ENCODE data around the gene CRPPA.
A peak's percentile ranks its signal among the peaks of the same experiment; 100 is the strongest.

CRPPA gene

DNA sequence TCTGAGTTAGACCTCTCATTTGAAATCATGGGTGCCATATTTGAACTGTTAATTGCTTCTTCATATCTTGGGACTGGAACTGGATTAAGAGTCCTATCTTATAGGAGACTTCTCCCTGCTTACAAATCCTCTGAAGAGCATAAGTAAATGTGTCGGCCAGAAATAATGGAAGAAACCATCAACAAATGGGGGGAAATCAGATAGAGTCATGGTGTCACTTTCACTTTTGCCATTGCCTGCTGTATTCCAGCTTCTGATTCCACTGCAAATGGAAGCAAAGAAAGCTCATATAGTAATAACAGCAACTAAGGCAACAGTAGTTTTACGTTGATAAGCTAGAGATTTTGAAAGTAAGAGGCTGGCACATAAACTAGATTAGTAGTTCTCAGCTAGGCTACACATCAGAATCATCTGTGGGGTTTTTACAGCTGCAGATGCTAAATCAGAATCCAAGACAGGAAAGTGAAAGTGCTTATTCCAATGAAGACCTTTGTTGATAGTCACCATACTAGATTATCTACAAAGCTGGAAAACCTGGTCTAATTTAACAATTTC, 12.3 kb upstream of the CRPPA start:
- H3K9me3 Mint-ChIP-seq (ENCODE audit: low read depth), result no peaks in the 10 kb centered on the region
- H3K36me3 Mint-ChIP-seq, result no peaks in the 10 kb centered on the region
- no peaks in the 10 kb centered on the region for H3K4me1 Mint-ChIP-seq (ENCODE audit: low read depth)
- no peak overlapping the region for H3K27ac Mint-ChIP-seq
- H3K27me3 Mint-ChIP-seq, result peaks cover 3% of the 10 kb centered on the region
- no peak overlapping the region for H3K4me3 Mint-ChIP-seq

DNA sequence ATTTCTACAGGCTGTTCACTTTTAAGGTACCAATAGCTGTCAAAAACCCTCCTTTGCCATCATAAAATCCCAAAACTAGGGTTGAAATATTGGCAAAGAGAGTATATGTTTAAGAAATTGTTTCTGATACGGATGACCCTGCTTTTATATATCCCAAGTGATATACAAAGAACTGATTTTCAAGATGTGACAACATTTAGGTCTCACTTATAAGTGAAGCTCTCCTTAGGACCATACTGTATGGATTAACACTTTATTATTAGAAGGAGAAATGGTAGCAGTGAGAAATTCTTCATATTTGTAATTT, 11.0 kb upstream of the CRPPA start:
- Mint-ChIP-seq H3K4me1 (ENCODE audit: low read depth) (no peaks in the 10 kb centered on the region), H3K9me3 (ENCODE audit: low read depth) (no peaks in the 10 kb centered on the region), H3K36me3 (no peaks in the 10 kb centered on the region), H3K27me3 (peaks cover 3% of the 10 kb centered on the region), H3K4me3 (no peak overlapping the region), H3K27ac (no peak overlapping the region)

DNA sequence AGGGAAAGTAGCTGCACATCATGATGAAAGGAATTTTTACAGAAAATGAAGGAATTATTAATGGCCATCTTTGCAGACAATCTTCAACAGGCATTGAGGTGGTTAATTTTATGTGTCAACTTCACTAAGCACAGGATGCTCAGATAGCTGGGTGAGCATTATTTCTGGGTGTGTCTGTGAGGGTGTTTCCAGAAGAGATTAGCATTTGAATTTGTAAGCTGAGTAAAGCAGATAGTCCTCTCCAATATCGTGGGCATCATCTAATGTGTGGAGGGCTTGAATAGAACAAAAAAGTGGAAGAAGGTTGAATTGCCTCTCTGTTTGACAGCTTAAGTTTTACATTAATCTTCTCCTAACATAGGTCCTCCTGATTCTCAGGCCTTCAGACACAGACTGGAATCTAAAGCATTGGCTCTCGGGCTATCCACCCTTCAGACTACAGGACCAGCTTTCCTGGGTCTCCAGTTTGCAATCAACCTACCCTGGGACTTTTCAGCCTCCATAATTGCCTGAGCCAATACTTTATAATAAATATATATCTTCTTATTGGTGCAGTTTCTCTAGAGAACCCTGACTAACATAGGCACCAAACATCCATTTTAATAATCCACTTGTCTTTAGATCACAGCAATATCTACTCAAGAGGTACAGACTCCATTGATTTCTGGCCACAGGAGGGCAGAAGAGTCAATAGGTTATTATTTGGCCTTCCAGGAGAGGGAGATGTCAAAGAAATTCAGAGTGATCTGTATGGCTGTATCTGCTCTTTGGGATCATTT, 10.5 kb upstream of the CRPPA start:
- Mint-ChIP-seq H3K36me3 (no peaks in the 10 kb centered on the region), H3K9me3 (ENCODE audit: low read depth) (no peaks in the 10 kb centered on the region), H3K27ac (no peak overlapping the region), H3K27me3 (peaks cover 3% of the 10 kb centered on the region), H3K4me3 (no peak overlapping the region), H3K4me1 (ENCODE audit: low read depth) (no peaks in the 10 kb centered on the region)

DNA sequence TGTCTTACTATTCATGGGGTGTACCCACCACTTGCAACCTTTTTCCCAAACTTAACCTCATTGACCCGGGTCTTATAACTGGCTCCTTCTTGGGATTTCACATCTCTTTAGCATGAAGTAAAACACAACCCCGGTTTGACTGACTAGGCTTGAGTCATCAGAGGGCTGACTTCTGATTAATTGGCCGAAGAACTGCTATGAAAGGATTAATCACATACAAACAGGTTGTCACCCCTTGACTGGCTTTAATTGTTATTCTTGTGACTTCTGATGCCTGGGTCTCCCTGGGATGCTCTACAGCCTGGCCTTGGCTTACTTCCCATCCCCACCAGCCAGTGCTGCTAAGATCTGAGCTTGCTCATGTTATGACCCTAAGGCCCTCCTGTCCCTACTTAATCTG, 8.8 kb upstream of the CRPPA start:
- no peak overlapping the region for H3K27ac Mint-ChIP-seq
- no peak overlapping the region for H3K4me3 Mint-ChIP-seq

DNA sequence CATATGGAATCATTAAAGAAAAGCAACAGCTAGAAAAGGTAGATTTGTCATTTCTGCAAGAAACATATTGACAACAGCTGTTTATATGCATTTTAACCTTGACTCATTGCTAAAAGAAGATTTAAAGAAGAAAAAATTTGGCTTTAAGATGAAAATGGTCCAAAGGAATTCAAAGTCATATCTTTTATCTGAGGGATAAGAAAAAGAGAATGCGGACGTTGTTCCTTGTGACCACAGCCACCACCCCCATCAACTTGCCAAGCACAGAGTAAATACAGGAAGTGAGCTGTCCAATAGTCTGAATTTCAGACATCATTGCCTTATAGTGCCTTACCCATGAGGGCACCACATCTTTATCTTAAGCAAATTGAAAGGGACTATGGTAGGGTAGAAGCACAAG, 7.3 kb upstream of the CRPPA start:
- H3K4me1 Mint-ChIP-seq (ENCODE audit: low read depth), result no peaks in the 10 kb centered on the region
- peaks cover 3% of the 10 kb centered on the region for H3K27me3 Mint-ChIP-seq
- no peaks in the 10 kb centered on the region for H3K9me3 Mint-ChIP-seq (ENCODE audit: low read depth)
- no peak overlapping the region for H3K27ac Mint-ChIP-seq
- H3K4me3 Mint-ChIP-seq, result no peak overlapping the region
- H3K36me3 Mint-ChIP-seq, result no peaks in the 10 kb centered on the region

More for the DNA sequence above, 8.8 kb upstream of the CRPPA start:
- peaks cover 3% of the 10 kb centered on the region for H3K27me3 Mint-ChIP-seq
- H3K36me3 Mint-ChIP-seq, result no peaks in the 10 kb centered on the region
- H3K9me3 Mint-ChIP-seq (ENCODE audit: low read depth), result no peaks in the 10 kb centered on the region
- H3K4me1 Mint-ChIP-seq (ENCODE audit: low read depth), result no peaks in the 10 kb centered on the region

DNA sequence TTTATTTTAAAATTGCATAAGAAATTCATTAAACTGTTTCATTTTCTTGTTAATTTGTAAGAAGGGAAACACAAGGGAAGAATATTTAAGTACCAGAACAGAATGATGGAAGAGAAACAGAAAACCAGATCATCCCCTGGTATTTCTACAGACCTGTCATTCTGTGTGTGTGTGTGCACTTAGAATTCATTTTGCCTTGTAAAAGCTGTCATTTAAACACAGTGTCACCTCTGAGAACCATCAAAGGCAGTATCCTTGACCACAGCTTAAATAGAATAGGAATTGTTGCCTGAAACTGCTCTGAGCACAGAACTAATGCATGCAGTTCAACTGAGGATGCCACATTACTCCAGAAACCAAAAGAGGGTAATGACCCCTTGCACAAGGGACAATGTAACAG, 6.8 kb upstream of the CRPPA start:
- Mint-ChIP-seq H3K27ac (no peak overlapping the region), H3K27me3 (peaks cover 3% of the 10 kb centered on the region), H3K4me3 (no peak overlapping the region), H3K36me3 (no peaks in the 10 kb centered on the region), H3K4me1 (ENCODE audit: low read depth) (no peaks in the 10 kb centered on the region), H3K9me3 (ENCODE audit: low read depth) (no peaks in the 10 kb centered on the region)

DNA sequence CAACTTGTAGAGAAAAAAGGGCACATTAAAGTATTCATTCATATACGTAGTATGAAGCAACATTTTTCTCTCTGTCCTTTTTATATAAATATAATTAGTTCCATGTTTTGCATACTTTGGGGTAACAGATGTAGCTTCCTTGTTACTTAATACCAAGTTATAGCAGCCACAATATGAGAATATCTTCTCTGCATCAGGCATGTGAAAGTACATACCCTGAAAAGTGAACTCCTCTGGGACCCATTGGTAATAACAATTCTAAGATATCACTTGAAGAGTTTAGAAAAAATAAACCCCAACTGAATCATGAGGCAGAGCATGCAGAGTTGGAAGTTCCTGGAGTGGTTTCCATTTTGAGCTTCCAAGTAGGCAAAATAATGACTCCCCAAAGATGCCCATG, 2.4 kb upstream of the CRPPA start:
- Mint-ChIP-seq H3K27me3 (no peaks in the 10 kb centered on the region), H3K9me3 (ENCODE audit: low read depth) (no peaks in the 10 kb centered on the region), H3K4me3 (no peak overlapping the region), H3K36me3 (no peaks in the 10 kb centered on the region), H3K27ac (no peak overlapping the region), H3K4me1 (ENCODE audit: low read depth) (peaks cover 21% of the 10 kb centered on the region)

DNA sequence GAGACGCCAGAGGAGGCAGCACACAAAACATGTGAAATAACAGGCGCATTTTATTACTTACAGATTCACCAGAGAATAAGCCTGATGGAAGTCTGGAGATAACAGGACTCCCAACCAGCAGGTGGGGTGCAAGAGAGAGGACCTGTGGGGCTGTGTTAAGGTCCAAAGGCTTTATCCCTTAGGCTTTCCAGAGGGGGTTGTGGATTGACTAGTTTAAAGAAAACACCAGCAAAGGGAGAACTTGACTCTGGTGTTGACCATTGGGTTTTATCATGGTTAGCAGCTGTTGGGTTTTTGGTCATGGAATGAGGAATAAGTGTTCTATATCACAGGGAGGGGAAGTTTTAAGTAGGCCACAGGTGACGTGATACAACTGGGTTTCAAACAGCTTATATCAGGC, 1.6 kb upstream of the CRPPA start:
- H3K27ac Mint-ChIP-seq, result peak overlapping the region; percentile 37
- H3K4me3 Mint-ChIP-seq, result no peak overlapping the region
- H3K4me1 Mint-ChIP-seq (ENCODE audit: low read depth), result peaks cover 21% of the 10 kb centered on the region
- H3K27me3 Mint-ChIP-seq, result no peaks in the 10 kb centered on the region
- H3K36me3 Mint-ChIP-seq, result no peaks in the 10 kb centered on the region
- no peaks in the 10 kb centered on the region for H3K9me3 Mint-ChIP-seq (ENCODE audit: low read depth)

DNA sequence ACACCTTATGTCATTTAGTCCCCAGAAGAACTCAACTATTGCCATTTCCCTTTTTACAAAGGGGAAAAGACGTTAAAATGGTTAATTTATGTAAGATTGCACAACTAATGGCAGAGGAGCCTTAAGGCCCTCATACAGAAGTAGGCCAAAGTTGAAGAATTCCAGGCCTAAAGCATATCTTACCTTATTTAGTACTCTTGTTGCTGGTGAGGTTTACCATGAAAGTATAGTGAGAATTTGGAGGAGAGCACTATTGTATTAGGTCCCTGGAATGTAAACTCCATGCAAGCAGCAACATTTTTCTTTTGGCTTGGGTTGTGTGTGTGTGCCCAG, 731 bp upstream of the CRPPA start:
- Mint-ChIP-seq H3K27me3 (no peaks in the 10 kb centered on the region), H3K9me3 (ENCODE audit: low read depth) (no peaks in the 10 kb centered on the region), H3K36me3 (no peaks in the 10 kb centered on the region), H3K27ac (peak overlapping the region; percentile 82), H3K4me3 (peak overlapping the region; percentile 69), H3K4me1 (ENCODE audit: low read depth) (peaks cover 21% of the 10 kb centered on the region)

DNA sequence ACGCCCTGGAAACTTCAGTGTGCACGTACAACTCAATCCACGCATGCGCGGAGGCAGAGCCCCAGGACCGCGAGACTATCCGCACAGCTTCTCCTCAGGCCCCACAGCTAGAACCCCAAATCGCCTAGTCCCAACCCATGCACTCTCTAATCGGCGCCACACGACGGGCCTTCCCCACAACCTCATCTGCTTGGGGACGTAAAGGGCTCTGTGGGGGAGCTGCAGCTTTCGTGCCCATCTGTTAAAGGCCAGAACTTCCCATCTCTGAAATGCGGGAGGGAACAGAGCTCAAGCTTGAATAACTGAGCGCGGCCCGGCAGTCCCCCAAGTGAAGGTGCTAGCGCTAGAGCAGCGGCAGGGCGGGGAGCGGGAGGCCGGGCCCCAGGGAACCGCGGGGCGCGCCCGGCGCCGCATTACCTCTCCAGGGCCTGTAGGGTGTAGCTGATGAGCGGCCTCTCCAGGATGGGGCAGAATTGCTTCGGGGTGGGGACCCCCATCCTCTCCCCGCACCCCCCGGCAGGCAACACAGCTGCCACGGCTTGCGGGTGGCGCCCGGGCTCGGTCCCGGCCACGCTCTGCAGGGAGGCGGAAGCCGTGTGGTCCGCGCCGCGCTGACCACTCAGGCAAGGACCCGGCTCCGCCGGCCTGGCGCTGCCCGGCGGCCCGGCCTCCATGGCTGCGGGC, 547 bp downstream of the CRPPA start:
- H3K4me1 Mint-ChIP-seq (ENCODE audit: low read depth), result peaks cover 21% of the 10 kb centered on the region

DNA sequence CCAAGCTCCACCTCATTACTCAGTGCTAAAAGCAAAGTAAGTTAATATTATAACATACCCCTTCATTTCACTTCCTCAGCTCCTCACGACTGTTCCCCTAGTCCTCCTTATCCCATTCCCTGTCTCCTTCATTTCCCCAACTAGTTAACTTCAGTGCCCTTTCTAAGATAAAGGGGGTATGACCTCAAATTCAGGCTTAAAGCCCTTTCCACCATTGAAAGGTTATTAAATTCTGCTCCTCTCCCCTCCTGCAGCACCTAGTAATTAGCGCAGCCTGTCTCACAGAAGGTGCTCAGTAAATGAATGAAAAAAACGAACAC, 1.0 kb downstream of the CRPPA start:
- peak overlapping the region; percentile 87 for H3K4me3 Mint-ChIP-seq
- H3K27me3 Mint-ChIP-seq, result no peaks in the 10 kb centered on the region
- H3K4me1 Mint-ChIP-seq (ENCODE audit: low read depth), result peaks cover 21% of the 10 kb centered on the region
- no peaks in the 10 kb centered on the region for H3K36me3 Mint-ChIP-seq
- no peaks in the 10 kb centered on the region for H3K9me3 Mint-ChIP-seq (ENCODE audit: low read depth)
- peak overlapping the region; percentile 97 for H3K27ac Mint-ChIP-seq

More for the DNA sequence above, 547 bp downstream of the CRPPA start:
- no peaks in the 10 kb centered on the region for H3K9me3 Mint-ChIP-seq (ENCODE audit: low read depth)
- H3K4me3 Mint-ChIP-seq, result peak overlapping the region; percentile 87
- no peaks in the 10 kb centered on the region for H3K36me3 Mint-ChIP-seq
- H3K27ac Mint-ChIP-seq, result peak overlapping the region; percentile 97
- no peaks in the 10 kb centered on the region for H3K27me3 Mint-ChIP-seq

DNA sequence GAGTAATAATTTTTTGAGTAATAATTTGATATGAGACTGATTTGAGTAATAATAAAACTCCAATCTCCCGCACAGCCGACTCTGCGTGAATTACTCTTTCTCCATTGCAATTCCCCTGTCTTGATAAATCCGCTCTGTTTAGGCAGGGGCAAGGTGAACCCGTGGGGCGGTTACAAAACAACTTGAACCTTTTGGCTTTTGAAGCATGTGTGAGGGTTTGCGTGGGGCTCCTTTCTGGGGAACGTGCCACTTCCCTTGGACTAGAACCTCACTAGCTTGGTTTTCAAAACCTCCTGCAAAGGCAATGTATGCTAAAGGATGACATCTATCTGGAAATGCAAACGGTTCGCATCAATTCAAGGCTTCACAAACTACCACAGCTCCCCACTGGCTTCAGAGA, 1.5 kb downstream of the CRPPA start:
- no peaks in the 10 kb centered on the region for H3K36me3 Mint-ChIP-seq
- peaks cover 21% of the 10 kb centered on the region for H3K4me1 Mint-ChIP-seq (ENCODE audit: low read depth)
- no peaks in the 10 kb centered on the region for H3K27me3 Mint-ChIP-seq
- peak overlapping the region; percentile 87 for H3K4me3 Mint-ChIP-seq
- no peaks in the 10 kb centered on the region for H3K9me3 Mint-ChIP-seq (ENCODE audit: low read depth)
- H3K27ac Mint-ChIP-seq, result no peak overlapping the region

DNA sequence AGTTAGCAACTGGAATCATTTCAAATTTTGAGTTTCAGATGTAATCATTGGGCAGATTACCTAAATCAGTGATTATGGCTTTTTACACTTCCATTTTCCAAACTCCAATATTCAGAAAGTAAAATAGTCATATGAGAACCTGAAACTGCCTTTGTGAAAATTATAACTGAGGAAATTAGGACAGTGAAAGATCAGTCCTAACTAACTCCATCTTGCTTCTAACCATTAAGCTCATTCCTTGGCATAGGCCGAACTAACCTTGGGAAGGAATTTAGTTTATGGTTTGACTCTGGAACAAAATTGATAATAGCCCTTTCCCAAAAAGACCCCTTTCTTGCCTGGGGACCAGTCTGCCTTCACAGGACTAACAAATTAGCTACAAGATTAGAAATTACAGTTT, 2.2 kb downstream of the CRPPA start:
- Mint-ChIP-seq H3K4me1 (ENCODE audit: low read depth) (peaks cover 21% of the 10 kb centered on the region), H3K36me3 (no peaks in the 10 kb centered on the region), H3K4me3 (peak overlapping the region; percentile 67), H3K27ac (peak overlapping the region; percentile 54), H3K27me3 (no peaks in the 10 kb centered on the region), H3K9me3 (ENCODE audit: low read depth) (no peaks in the 10 kb centered on the region)

DNA sequence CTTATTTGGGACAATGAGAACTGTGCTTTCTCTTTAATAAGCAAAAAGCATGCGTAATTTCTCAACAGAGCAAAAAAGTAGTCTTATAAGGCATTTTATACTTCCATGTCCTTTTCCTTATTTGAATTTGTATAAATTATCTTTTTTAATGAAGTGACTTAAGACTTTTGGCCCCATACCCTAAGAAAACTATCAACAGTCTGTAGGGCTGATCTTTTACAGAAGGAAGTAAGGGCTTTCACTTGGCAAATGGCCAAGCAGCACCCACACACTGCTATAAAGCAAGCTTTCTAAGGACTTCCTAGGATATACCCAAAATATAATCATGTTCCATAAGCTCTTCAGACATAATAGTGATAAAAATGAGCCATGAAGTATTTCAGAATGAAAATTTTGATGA, 3.4 kb downstream of the CRPPA start:
- Mint-ChIP-seq H3K27me3 (peaks cover 2% of the 10 kb centered on the region), H3K9me3 (ENCODE audit: low read depth) (no peaks in the 10 kb centered on the region), H3K4me3 (no peak overlapping the region), H3K27ac (no peak overlapping the region), H3K4me1 (ENCODE audit: low read depth) (peaks cover 21% of the 10 kb centered on the region), H3K36me3 (no peaks in the 10 kb centered on the region)

DNA sequence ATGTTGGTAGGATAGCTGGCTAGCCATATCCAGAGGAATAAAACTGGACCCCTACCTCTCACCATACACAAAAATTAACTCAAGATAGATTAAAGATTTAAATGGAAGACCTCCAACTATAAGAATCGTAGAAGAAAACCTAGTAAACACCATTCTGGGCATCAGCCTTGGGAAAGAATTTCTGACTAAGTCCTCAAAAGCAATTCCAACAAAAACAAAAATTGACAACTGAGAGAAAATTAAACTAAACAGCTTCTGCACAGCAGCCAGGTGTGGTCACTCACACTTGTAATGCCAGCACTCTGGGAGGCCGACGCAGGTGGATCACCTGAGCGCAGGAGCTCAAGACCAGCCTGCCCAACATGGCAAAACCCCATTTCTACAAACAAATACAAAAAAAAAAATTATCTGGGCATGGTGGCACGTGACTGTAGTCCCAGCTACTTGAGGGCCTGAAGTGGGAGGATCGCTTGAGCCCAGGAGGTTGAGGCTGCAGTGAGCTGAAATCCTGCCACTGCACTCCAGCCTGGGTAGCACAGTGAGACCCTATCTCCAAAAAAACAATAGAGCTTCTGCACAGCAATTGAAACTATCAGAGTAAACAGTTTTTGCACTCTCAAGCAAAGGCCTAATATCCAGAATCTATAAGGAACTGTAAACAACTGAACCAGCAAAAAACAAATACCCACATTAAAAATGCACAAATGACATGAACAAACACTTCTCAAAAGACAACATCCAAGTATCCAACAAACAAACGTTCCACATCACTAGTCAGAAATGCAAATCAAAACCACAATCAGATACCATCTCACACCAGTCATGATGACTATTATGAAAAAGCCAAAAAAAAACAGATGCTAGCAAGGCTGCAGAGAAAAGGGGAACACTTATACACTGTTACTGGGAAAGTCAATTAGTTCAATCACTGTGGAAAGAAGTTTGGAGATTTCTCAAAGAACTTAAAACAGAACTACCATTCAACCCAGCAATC, 4.8 kb downstream of the CRPPA start:
- Mint-ChIP-seq H3K36me3 (no peaks in the 10 kb centered on the region), H3K4me1 (ENCODE audit: low read depth) (peaks cover 15% of the 10 kb centered on the region), H3K27ac (no peak overlapping the region), H3K9me3 (ENCODE audit: low read depth) (no peaks in the 10 kb centered on the region), H3K4me3 (no peak overlapping the region), H3K27me3 (peaks cover 2% of the 10 kb centered on the region)
